C4-2B (cell line): ENCODE results near the gene SLC9C2.

Source experiments
- CTCF ChIP-seq: fragments of 450-650 bp; conservative IDR thresholded peaks from 2 replicates; pipeline ENCODE4 v1.5.1; 2017; ENCODE audit warnings: mild to moderate bottlenecking
- ZFX ChIP-seq: fragments of 450-650 bp; IDR thresholded peaks from 2 replicates; pipeline ENCODE4 v1.6.1; 2017

GRCh38 chr1:173616859-173617258 lies 14.0 kb upstream of the SLC9C2 start:
- TF ChIP-seq CTCF (no peak), ZFX (no peak)
